Colonic mucosa (tissue), 4 donors: ENCODE measurements around the gene CUZD1. TPM values are rescaled to one million over a fixed set of nuclear protein-coding genes. Genes with fewer than 3 reads are reported as not detected.

Experiments used
- DNase-seq: peaks from one replicate; pipeline ENCODE4 v3.0.0-alpha.2; 2020
- H3K27ac ChIP-seq: fragments of 200-600 bp; one replicate; pipeline ENCODE4 v1.8.0; 2021
- H3K27me3 ChIP-seq: fragments of 200-600 bp; one replicate; pipeline ENCODE4 v1.8.0; 2021
- H3K36me3 ChIP-seq: fragments of 200-600 bp; one replicate; pipeline ENCODE4 v1.8.0; 2021
- H3K4me1 ChIP-seq: fragments of 200-600 bp; one replicate; pipeline ENCODE4 v1.8.0; 2021; ENCODE audit warnings: mild to moderate bottlenecking
- H3K4me3 ChIP-seq: fragments of 200-600 bp; one replicate; pipeline ENCODE4 v1.8.0; 2021
- H3K9ac ChIP-seq, 2 donors: one replicate each; pipeline ENCODE4 v1.7.0; 2013; ENCODE audit warnings: control low read depth in 2 of 2, low read depth in 2 of 2, low read length in 2 of 2
- H3K9me3 ChIP-seq: fragments of 200-600 bp; one replicate; pipeline ENCODE4 v1.8.0; 2021
- intact Hi-C: fragments of 100-400 bp; cut with DNase I; formaldehyde crosslinking; loops from one replicate; pipeline ENCODE4 v1.14.1; 2022
- total RNA-seq, 2 donors: library from RNA; stranded (reverse); fragmentation: NEBNext Ultra II Directional in 1 of 2; extraction: Animal tissue kit (Norgen Biotek cat#: 25700) in 1 of 2; gene quantifications; one replicate each; pipeline ENCODE4 v1.2.1, GENCODE V29; 2021
- TF ChIP-seq, protein P1 (sequence below): fragments of 200-600 bp; IDR thresholded peaks from one replicate; pipeline ENCODE4 v1.8.0; 2022; ENCODE audit warnings: antibody characterized with exemption, mild to moderate bottlenecking
- donor health status: healthy.
- donor health status: DM: no; HTN: no; CAD: no.
- donor health status: DM: no; HTN: no; CAD: no.

Gene CUZD1
- total RNA-seq, 2 donors from 2014 or later: 0.77 to 3.6 TPM

DNA sequence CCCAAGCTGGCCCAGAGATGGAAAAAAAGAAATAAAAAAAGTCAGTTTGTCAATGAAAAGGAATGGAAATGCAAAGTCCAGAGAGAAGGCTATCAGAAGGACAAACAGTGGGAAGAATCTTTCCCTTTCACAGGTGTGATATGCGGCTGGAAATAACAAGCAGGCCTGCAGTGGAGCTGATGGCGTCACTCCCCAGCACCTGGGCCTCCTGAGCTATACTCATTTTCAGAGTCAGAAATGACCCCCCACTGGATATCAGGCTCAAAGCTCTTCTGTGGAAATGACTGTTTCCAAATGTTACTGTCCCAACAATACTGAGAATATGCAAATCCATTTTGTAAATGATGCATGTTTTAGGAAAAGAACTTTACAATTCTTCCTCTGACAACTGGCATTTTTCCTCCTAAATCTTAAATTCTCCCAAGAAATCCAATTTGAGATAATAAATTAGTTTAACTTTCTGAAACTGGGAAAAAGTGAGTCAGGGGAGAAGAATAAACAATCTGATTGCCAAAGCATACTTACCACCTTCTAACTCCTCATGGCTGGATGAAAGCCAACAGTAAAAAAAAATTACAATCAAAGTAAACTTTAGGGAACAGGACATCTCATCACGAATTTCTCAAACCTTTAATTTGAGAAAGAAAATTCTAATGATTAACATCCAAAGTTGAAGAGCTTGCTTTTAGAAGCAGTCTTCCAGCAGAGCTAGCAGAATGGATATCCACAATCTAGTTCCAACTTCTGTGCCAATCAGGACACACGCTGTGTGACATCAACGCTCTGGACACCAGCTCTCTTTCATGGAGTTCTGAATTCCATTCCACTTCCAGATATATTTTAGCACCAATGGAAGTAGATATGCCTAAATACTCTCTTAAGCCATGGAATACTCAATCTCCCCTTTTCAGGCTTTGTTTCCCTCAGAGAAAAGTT, 5.3 kb upstream of the CUZD1 start:
- no peak overlapping the region for H3K9ac ChIP-seq
- DNase-seq: no peak

DNA sequence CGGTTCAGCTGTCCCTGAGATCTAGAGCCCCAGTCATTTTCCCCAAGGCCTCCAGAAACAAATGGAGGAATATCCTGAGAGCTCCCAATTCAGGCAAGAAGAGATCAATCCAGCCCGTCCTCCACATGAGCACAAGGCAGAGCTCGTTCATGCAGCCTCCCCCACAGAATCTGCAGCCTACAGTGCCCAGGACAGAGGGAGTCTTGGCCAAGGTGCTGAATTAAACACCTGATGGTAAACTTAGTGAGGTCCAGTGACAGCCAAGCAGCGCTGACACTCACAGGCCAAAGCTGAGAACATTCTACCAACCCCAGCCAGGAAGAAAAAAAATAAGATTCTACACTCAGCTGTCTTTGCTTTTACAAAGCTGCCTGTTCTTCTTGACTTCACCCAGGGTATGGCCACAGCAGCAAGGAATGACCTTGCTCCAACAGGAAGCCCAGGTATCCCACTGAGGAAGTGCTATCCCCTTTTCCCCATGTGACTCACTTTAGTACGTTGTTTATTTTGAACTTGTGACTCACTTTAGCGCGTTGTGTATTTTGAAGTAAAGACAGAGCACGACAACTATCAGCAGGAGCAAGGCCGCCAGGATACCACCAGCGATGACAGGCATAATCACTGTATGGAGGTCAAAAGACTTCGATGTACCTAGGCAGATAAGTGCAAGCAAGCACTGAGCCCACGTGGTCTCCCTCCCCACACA, 4.4 kb upstream of the CUZD1 start:
- no peaks in the 10 kb centered on the region for H3K36me3 ChIP-seq

More for the DNA sequence above, 5.3 kb upstream of the CUZD1 start:
- Histone ChIP-seq H3K9me3 (no peaks in the 10 kb centered on the region), H3K4me3 (no peak overlapping the region), H3K4me1 (no peaks in the 10 kb centered on the region), H3K36me3 (no peaks in the 10 kb centered on the region), H3K27ac (no peak overlapping the region), H3K27me3 (no peaks in the 10 kb centered on the region)
- intact Hi-C loops: no loop called here
- TF ChIP-seq, protein P1, sequence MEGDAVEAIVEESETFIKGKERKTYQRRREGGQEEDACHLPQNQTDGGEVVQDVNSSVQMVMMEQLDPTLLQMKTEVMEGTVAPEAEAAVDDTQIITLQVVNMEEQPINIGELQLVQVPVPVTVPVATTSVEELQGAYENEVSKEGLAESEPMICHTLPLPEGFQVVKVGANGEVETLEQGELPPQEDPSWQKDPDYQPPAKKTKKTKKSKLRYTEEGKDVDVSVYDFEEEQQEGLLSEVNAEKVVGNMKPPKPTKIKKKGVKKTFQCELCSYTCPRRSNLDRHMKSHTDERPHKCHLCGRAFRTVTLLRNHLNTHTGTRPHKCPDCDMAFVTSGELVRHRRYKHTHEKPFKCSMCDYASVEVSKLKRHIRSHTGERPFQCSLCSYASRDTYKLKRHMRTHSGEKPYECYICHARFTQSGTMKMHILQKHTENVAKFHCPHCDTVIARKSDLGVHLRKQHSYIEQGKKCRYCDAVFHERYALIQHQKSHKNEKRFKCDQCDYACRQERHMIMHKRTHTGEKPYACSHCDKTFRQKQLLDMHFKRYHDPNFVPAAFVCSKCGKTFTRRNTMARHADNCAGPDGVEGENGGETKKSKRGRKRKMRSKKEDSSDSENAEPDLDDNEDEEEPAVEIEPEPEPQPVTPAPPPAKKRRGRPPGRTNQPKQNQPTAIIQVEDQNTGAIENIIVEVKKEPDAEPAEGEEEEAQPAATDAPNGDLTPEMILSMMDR: no peak

DNA sequence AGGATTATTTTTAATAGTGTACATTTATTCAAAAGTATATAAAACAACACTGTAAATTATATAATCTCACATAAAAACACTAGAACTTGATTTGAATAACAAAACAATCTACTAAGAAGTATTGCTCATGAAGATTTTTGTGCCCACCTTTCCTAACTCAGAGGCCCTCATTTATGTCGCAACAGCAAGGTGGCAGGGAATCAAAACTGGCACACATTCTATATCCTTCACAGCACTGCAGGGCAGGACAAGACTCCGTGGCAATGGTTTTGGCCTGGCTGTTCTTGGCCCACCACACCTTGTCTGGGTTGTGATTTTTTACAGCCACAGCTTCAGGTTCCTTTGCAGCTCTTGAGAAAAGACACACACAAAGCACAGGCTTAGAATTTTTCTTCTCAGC, 3.4 kb upstream of the CUZD1 start:
- Histone ChIP-seq H3K27me3 (no peaks in the 10 kb centered on the region), H3K9me3 (no peaks in the 10 kb centered on the region), H3K4me3 (no peak overlapping the region), H3K9ac (no peak overlapping the region), H3K27ac (no peak overlapping the region), H3K4me1 (no peaks in the 10 kb centered on the region), H3K36me3 (no peaks in the 10 kb centered on the region)
- no peak for DNase-seq
- intact Hi-C loops: no loop called here
- TF ChIP-seq, protein P1: no peak

More for the DNA sequence above, 4.4 kb upstream of the CUZD1 start:
- Histone ChIP-seq H3K27me3 (no peaks in the 10 kb centered on the region), H3K27ac (no peak overlapping the region), H3K9ac (no peak overlapping the region), H3K9me3 (no peaks in the 10 kb centered on the region), H3K4me3 (no peak overlapping the region), H3K4me1 (no peaks in the 10 kb centered on the region)
- no peak for DNase-seq
- TF ChIP-seq, protein P1: no peak
- intact Hi-C loops: no loop called here

DNA sequence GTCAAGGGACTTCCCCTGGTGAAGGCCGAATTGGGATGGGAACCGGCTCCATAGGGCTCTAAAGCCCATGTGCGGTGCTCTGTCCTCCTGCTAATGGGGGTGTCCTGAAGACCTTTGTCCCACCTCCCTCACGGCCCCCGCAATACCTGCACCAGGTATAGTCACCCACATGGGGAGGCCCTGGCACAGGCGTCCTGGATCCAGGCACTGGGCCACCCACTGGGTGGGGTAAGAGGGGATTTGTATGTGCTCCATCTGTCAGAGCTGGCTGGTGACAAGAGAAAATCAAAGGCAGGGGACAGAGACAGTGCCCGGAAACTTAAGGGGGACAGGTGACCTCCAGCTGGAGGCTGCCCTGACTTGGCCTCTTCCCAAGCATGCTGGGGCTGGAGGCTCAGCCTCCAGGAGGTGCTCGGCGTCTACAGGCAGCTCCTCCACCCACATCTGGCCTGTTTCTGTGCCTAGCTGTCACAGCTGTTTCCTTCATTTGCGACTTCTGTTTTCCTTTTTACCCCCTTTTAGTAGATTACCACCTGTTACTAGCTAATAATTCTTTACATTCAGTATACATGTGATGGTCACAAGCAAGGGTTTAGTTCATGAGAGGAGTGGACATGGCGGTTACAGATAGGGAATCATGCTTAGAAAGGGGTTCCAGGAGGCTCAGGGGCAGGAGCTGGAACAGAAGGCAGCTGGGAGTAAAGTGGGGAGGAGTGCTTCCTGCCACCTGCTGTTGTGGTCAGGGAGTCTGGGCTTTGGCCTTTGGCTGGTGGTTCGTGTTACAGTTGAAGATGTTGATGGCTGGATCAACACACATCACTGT, 2.3 kb upstream of the CUZD1 start:
- intact Hi-C loops: no loop called here
- Histone ChIP-seq H3K27ac (no peak overlapping the region), H3K27me3 (no peaks in the 10 kb centered on the region), H3K4me1 (no peaks in the 10 kb centered on the region), H3K36me3 (no peaks in the 10 kb centered on the region), H3K9ac (no peak overlapping the region), H3K9me3 (no peaks in the 10 kb centered on the region), H3K4me3 (no peak overlapping the region)
- DNase-seq: no peak
- TF ChIP-seq, protein P1: no peak

DNA sequence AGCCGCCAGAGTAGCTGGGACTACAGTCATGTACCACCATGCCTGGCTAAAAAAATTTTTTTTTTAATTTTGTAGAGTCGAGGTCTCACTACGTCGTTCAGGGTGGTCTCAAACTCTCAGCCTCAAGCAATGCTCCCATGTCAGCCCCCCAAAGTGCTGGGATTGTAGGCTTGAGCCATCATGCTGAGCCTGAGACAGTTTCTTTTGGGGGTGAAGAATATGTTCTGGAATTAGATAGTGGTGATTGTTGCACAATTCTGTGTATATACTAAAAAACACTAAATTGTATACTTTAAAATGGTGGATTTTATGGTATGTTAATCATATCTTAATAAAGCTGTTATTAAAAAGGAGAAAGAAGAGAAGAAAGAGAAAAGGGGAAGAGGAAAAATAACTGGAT, 1.5 kb downstream of the CUZD1 start:
- no peaks in the 10 kb centered on the region for H3K9me3 ChIP-seq
- H3K9ac ChIP-seq: no peak overlapping the region
- intact Hi-C loops: no loop called here
- no peaks in the 10 kb centered on the region for H3K36me3 ChIP-seq
- no peaks in the 10 kb centered on the region for H3K4me1 ChIP-seq
- no peaks in the 10 kb centered on the region for H3K27me3 ChIP-seq
- no peak overlapping the region for H3K4me3 ChIP-seq
- no peak for DNase-seq
- TF ChIP-seq, protein P1: no peak
- no peak overlapping the region for H3K27ac ChIP-seq
